NCI-H2029 (cell line): Measurements from ENCODE around the gene ITPR1.
"Not testable (repeated sequence)": the region's sequence is repeated elsewhere in the genome, so short reads cannot be mapped to it uniquely, and the experiment has no call there.

Experiments
- DNase-seq: peaks from one replicate; lab custom pipeline; 2025; lab: John Stamatoyannopoulos, UW

ITPR1 gene

DNA sequence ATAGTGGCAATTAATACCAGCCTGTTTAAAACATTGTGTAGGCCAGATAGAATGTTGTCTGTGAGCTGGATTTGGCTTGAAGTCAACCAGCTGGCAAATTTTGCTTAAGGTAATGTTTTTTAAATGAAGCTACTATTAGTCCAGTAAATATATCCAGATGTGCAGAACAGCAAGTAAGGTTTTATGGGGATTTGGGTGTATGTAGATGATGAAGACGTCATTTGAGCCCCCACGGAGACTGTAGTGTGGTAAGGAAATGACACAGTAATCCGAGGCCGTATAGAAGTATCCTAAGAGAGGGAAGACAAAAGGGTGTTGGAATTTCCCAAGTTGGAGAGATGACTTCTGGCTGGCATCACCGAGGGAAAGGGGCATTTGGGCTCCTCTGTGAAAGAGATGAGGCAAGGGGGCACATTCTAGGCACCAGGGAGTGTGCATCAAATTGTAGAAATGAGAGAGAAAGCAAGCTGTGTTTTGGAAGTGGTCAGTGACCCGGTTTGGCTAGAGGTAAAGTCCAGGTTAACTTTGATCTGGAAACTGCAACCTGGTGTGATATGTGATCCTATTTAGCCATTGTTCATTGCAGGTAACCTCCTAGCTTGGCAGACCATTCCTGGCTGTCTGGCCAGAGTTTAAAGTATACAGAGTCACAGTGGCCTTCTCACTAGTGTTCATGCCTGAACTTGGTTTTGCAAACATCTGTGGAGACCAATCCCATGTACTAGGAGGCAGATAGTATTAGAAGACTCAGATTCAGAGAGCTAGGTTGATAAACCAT is 104.2 kb downstream of the ITPR1 start:
- DNase-seq = no peak

DNA sequence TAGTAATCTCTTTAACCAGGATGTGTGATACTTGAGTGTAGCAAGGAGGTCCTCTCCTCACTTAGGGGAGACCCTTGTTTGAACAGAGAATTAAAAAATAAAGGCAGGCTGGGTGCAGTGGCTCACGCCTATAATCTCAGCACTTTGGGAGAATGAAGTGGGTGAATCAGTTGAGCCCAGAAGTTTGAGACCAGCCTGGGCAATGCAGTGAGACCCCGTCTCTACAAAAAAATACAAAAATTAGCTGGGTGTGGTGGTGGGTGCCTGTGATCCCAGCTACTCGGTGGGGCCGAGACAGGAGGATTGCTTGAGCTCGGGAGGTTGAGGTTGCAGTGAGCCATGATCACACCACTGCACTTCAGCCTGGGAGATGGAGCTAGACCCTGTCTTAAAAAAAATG is 105.1 kb downstream of the ITPR1 start:
- DNase-seq = not testable (repeated sequence)

DNA sequence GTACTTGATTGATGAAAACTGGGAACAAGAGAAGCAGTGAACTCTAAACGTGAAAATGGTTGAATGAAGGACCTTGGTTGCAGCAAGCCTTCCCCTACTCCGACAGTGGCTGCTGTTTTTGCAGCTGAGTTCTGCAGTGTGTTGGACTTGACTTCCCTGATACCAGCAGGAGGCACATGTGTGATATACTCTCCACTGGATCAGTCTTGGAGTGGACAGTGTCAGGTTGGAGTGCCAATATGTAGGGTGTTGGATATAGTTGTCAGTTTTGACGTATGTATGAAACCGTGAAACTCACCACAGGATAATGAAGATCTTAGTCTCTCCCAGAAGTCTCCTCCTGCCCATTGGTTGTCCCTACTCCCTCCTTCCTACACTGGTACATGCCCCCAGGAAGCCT is 106.5 kb downstream of the ITPR1 start:
- no peak for DNase-seq

DNA sequence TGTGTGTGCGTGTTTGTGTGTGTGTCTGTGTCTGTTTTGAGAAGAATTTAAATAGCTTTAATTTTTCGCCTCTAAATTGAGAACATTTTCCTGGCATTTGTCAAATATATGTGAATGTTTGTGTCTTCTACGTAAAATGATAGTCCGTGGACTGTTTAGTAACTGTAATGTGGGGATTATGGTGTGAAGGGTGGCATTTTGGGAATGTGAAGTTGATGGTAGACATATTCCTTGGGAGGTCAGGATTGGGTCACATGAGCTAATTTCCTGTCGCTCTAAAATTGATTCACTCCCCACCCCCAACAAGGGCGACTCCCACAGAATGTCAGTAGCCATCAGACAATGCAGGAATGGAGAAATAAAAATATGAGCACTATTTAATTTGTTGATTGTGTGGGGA is 107.3 kb downstream of the ITPR1 start:
- DNase-seq = no peak

DNA sequence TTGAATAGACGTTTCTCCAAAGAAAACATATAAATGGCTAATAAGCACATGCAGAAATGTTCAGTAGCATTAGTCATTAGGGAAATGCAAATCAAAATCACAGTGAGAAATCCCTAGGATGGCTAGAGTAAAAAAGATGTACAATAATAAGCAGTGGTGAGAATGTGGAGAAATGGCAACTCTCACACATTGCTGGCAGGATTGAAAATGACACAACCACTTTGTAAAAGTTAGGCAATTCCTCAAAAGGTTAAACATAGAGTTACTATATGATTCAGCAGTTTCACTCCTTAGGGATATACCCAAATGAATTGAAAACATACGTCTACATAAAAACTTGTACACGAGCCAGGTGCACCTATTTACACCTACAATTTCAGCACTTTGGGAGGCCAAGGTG is 108.7 kb downstream of the ITPR1 start:
- DNase-seq = no peak

DNA sequence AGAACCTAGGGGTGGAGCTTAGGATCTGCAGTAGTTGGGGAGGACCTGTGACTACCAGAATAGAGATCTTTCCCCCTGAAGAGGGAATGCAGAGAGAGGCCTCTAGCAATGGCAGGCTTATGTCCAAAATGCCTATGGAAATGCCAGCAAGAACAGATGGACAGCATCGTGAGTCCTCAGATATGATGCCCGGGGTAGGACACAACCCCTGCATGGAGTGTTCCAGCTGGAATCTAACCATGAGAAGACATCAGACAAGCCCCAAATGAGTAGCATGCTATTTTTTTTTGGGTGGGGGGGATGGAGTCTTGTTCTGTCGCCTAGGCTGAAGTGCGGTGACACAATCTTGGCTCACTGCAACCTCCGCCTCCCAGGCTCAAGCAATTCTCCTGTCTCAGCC is 111.5 kb downstream of the ITPR1 start:
- no peak for DNase-seq

DNA sequence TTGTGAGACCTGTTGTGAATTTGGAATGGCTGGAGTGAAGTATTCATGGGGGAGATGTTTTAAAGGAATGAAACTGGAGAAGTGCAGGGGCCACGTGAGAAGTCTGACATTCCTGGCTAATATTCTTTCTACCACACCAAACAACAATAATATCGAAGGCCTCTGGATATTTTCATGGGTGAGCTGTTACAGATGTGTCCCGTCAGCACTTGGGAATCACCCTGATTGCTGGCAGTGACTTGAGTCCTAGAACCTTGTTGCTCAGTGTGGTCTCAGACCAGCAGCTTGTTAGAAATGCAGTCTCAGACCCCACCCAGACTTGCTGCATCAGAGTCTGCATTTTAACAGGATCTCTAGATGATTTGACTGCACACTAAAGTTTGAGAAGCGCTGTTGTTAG is 113.8 kb downstream of the ITPR1 start:
- DNase-seq = no peak

DNA sequence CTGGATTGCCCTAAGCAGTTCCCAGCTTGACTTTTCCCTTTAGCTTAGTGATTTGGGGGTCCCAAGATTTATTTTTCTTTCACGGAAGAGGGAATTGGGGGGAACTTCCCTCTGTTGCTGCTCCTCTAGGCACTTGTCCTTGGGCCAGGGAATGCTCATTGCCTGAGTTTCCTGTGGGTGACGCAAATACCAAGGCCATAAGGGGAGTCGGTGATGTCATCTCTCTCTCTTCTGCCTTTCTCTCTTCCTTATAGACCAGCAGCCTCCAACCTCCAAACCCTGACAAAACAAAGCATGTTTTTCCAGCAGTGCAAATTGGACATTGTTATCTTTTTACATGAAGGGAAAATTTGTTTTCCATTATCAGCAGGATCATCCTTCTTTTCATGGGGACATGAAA is 120.2 kb downstream of the ITPR1 start:
- no peak for DNase-seq

DNA sequence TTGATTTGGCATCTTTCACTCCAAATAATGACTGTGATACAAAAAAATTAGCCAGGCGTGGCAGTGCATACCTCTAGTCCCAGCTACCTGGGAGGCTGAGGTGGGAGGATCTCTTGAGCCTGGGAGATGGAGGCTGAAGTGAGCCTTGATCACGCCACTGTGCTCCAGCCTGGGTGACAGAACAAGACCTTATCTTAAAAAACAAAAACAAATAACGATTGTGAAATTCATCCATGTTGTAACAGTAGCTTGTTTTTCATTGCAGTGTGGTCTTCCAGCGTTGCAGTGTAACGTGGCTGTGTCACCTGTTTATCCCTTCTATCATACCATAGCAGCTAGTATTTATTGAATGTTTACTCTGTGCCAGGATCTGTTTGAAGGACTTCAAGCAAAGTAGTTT is 120.9 kb downstream of the ITPR1 start:
- no peak for DNase-seq

DNA sequence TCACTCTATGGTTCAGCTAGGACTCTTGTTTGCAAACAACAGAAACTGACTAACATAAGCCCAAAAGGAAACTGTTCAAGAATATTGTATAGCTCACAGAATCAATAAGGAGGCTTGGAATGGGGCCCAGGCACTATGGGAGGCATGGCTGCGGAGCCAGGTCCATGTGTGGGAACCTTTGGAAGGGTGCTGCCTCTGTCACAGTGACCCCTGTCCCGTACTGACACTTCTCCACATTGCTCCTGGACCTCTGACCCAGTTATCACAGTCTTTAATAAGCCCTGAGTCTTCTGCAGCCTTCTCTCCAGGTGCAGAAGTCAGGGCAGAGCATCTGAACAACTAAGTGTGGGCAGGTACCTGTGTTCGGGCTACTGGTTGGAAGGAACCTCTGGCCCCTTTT is 121.8 kb downstream of the ITPR1 start:
- no peak for DNase-seq

DNA sequence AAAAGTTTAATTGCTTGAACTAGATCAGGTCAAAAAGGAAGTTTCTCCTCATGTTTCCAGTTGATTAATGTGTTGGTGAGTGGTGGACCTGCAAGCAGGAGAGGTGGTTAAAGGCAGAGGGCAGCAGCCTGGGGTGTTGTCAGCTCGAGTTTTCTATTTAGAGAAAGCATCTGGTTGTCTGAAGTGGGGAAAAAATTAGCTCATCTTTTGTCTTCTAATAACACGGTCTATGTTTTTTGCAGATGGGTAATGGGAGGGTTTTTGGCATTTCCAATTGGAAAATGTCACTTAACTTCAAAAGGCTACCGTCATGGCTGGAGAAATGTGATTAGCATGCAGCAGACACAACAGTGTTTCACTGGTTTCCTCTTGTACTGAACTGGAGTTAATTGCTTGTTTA is 122.6 kb downstream of the ITPR1 start:
- DNase-seq = no peak

DNA sequence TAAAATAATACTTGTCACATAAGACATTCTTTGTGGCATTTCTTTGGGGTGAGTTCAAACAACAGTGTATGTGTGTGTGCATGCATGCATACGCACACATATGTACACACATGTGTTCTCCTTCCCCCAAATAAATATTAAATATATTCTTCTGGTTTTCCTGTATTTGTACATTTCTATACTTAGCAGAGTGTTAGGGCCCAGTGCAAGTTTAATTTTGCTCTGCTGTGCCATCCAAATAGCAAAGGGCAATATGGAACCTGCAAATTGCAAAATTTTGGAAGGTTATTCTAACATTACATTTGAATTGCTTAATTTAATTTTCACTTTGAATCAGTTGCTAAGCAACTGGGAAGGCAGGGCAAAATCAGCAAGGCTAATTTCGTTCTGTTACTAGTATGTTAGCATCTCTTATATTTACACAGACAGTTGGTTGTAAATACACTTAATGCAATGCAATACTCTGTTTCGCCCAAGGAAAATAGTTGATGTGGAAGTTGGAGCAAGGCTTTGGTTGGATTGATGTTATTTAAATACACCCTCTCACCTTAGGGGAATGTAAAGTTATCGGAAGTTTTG is 130.4 kb downstream of the ITPR1 start:
- DNase-seq = no peak

DNA sequence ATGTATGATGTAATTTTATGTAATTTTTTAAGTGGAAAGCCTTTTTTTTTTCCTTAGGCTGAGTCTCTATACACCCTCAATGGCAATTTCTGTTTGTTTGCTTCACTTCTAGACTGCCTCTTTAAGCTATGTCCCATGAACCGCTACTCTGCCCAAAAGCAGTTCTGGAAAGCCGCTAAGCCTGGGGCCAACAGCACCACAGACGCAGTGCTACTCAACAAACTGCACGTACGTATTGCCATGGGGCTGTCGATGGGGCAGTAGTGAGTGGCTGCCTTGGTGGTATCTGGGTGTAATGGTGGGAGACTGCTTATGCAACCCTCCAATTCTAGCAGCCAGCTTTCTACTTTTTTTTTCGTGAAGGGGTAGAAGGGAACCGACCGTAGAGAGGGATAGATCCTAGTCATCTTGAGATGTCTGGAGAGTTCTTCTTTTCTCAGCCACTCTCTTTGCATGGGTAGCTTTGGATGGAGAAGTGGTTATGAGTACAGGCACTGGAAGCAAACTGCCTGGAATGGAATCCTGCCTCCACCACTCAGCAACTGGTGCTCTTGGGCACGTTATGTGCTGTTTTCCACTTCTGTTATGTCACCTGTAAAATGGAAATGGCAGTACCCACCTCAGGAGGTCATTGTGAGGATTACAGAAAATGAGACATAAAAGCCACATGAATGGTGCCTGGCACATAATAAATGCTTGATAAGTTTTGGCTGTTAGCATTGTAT is 134.7 kb downstream of the ITPR1 start:
- DNase-seq = no peak

DNA sequence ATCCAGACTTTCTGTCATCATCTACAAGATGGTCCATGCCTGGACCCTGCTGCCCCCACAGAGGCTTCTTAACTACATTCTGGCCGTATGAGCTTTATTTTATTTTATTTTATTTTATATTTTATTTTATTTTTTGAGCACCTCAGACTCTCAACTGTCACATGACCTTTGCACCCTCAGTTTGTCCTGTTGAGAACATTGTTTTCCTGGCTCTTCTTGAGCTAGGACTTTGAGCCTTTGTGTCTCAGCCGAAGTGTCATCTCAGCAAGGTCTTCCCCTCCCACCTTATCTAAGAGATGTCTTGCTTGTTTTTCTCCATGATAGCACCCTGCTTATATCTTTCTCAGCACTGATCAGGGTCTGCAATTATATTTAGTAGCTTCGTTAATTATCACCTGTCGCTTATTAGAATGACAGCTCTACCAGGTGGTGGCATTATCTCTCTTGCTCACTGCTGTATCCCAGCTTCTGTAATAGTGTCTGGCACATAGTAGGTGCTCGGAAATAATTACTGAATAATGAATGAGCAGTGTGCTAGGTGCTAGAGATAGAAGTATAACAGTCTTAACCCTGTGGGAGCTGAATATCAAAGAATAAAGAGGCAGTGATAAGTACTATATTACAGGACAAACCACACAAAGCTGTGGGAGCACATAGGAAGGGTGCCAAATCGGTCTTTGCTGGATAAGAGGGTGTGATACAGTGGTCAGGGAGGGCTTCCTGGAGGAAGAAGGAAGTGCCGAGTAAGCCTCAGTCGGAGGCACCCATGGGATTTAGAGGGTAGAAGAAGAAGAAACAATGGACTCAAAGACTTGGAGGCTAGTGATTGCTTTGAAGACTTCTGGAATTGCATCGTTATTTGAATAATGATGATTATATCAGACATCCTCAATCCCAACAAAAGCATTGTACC is 136.2 kb downstream of the ITPR1 start:
- no peak for DNase-seq

DNA sequence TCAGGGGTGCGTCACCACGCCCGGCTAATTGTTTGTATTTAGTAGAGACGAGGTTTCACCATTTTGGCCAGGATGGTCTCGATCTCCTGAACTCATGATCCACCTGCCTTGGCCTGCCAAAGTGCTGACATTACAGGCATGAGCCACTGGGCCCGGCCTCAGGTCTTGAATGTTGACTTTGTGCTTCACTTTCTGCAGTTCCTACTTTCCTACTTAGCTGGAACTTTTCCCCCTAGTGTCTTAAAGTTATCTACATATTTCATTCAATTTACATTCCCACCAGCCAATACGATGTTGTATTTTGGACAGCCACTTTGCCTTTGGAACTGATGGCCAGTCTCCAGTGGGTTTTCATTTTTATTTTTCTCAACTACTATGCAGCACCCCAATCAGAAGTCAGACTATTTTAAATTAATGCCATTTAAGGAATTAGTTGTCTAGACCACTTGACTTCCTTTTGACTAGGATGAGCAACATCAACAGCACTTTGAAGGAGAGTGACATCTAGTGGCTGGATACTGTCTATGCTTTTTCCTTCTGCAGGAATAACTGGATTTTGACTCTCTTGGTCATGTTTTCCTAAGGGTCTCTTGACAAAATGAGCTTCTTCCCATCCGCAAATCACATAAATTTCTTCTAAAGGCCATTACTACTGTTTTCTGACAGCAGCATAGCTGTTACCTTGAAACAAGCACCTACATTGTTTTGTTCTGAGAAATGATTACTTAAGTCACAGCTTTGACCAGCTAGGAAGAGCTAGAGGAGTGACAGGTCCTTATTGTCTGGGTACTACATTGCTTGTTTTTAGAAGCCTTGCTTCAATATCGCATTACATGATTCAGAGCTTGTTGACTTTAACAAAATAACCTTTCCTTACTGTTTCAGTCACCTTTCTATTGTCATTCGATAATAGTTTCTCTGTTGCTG is 140.2 kb downstream of the ITPR1 start:
- peak; percentile 46 for DNase-seq

DNA sequence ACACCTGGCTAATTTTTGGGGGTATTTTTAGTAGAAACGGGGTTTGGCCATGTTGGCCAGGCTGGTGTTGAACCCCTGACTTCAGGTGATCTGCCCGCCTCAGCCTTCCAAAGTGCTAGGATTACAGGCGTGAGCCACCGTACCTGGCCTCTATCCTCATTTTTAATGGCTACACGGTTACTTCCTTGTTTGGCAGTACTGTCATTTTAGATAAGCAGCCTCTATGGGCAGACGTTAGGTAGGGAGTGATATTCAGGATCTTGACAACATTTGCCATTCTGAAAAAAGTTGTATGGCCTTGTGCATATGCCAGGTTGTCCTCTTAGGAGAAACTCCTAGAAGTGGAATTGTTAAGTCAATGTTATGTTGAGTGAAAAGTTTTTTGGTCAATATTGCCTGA is 141.7 kb downstream of the ITPR1 start:
- no peak for DNase-seq

DNA sequence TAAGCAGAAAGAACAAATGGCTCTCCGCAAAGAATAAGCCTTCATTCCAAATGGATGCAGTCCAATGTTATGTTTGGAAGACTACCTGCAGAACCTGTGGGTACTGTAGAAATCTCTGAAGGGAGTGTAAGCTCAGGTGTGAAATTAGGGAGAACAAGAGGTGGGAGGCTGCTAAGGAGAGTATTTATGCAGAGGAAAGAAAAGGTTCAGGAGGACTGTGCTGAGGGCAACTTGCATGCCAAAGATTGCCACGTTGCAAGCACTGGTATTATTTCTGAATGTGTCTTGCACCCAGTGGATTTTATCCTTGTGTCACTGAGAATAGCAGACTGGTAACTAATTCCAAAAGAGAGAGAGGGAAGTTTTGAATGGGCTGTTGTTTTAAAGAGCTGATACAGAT is 144.1 kb downstream of the ITPR1 start:
- DNase-seq = no peak

DNA sequence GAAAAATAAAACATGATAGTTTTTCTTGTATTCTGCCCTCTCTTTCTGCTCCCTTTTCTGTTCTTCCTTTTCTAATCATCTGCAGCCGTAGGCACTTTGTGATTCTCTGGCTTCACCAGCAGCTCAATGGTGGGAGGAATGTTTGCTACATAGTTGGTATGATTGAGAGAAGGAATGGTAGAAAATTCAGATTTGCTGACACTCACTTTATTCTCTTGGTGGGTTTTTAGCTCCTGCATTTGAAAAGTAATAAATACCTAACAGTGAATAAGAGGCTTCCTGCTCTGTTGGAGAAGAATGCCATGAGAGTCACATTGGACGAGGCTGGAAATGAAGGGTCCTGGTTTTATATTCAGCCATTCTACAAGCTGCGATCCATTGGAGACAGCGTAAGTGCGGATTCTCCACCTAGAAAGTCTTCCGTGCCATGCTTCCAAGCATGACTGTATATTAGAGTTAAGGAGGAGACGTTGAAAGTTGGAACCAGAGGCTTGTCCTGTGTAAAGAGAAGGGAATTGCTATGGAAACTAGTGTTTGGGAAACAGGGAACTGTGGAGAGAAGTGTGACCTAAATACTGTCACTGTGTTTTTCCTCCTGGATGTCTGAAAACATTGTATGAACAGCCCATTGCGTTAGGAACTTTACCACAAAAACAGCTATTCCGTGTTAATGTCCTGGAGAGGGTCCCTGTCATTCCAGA is 148.9 kb downstream of the ITPR1 start:
- no peak for DNase-seq

DNA sequence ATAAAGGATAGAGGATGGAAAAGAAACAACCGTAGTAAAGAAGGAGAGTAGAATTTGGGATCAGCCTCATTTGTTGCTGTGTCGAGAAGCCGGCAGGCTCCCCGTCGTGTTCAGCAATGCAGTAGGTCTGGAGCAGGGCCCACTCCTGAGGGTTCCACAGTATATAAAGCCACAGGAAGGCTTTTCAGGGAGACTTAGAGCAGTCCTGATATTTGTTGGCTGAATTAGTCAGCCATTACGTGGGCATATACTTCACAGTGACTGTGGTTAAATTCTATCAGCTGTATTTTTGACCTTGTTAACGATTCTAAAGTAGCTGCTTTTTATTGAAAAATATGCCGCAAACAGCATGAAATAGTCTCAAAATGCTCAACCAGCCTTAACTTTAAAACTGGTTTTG is 149.5 kb downstream of the ITPR1 start:
- no peak for DNase-seq

DNA sequence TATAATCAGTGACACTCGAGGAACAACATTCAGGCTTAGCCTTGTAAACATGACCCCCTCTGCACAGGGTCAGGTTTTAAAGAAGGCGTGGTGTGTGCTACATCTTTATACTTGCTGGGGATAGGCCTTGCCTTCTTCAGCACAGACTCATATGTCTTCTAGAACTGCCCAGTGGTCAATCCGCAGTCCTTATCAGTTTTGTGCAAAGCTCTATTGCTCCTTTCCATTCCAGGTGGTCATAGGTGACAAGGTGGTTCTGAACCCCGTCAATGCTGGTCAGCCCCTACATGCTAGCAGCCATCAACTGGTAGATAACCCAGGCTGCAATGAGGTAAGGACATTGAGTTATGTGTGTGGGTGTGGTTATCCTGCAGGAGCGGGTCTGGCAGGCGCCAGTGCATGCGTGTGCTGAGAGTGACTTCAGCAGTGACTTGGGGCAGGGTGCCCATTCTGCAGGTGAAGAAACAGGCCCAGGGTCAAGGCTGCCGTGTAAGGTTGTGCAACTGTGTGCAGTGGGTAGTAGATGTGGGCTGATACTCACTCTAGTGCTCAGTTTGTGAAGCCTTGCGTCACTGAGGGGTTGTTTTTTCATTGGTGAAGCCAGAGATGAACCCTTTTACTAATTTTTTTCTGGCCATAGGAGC is 150.9 kb downstream of the ITPR1 start:
- no peak for DNase-seq
